SU-DHL-6 (cell line): Measurements from ENCODE around the gene CIAO3.

Source experiments
- H2AFZ ChIP-seq: fragments of 200-600 bp; sonication (generic); 2 replicates; pipeline ENCODE4 v1.6.1; 2014; ENCODE audit warnings: low read depth, mild to moderate bottlenecking, moderate library complexity, mixed read lengths, antibody characterized with exemption, low read length; ENCODE audit not compliant: severe bottlenecking
- H3F3A ChIP-seq: fragments of 200-600 bp; shearing (Covaris generic); 2 replicates; pipeline ENCODE4 v1.6.0; 2016; ENCODE audit warnings: antibody characterized with exemption, mild to moderate bottlenecking; ENCODE audit not compliant: insufficient read depth
- H3K27ac ChIP-seq: fragments of 200-600 bp; sonication (generic); 2 replicates; pipeline ENCODE4 v1.5.1; 2016; ENCODE audit warnings: low read depth, mild to moderate bottlenecking, low read length, moderate library complexity, mixed read lengths
- H3K27me3 ChIP-seq: fragments of 200-600 bp; sonication (generic), shearing (Covaris generic); 2 replicates; pipeline ENCODE4 v1.6.0; 2014; ENCODE audit warnings: mild to moderate bottlenecking, low read length
- H3K36me3 ChIP-seq: fragments of 200-600 bp; sonication (generic); 2 replicates; pipeline ENCODE4 v1.6.1; 2014; ENCODE audit warnings: mild to moderate bottlenecking, low read length, mixed read lengths
- H3K4me2 ChIP-seq: fragments of 300-600, 200-600 bp; shearing (Covaris generic), sonication (generic); 2 replicates; pipeline ENCODE4 v1.6.0; 2014; ENCODE audit warnings: low read length, low read depth, mild to moderate bottlenecking; ENCODE audit not compliant: poor library complexity, severe bottlenecking
- H3K4me3 ChIP-seq: fragments of 200-600 bp; sonication (generic); 2 replicates; pipeline ENCODE4 v1.5.1; 2014; ENCODE audit warnings: antibody characterized with exemption, low read length, mild to moderate bottlenecking, mixed read lengths; ENCODE audit not compliant: insufficient read depth, poor library complexity, severe bottlenecking
- H3K79me2 ChIP-seq: fragments of 200-600 bp; sonication (generic); 2 replicates; pipeline ENCODE4 v1.6.1; 2014; ENCODE audit warnings: mild to moderate bottlenecking, low read length, moderate library complexity; ENCODE audit not compliant: insufficient read depth
- H3K9ac ChIP-seq: fragments of 200-600 bp; sonication (generic); 2 replicates; pipeline ENCODE4 v1.7.0; 2014; ENCODE audit warnings: mild to moderate bottlenecking, low read length
- H3K9me2 ChIP-seq: fragments of 200-600 bp; sonication (generic); replicated peaks from 2 replicates; pipeline ENCODE4 v1.6.1; 2014; ENCODE audit warnings: low read length; ENCODE audit not compliant: insufficient read depth
- H3K9me3 ChIP-seq: fragments of 200-600 bp; sonication (generic); 2 replicates; pipeline ENCODE4 v1.6.1; 2014; ENCODE audit warnings: low read length, mixed read lengths; ENCODE audit not compliant: insufficient read depth
- H4K20me1 ChIP-seq: fragments of 200-600 bp; sonication (generic); 2 replicates; pipeline ENCODE4 v1.6.1; 2014; ENCODE audit warnings: low read depth, mild to moderate bottlenecking, antibody characterized with exemption, low read length, moderate library complexity, mixed read lengths
- EZH2phosphoT487 ChIP-seq: fragments of 200-600 bp; sonication (generic), shearing (Covaris generic); conservative IDR thresholded peaks from 2 replicates; pipeline ENCODE4 v1.6.1; 2018; ENCODE audit warnings: mild to moderate bottlenecking, antibody characterized with exemption, low read length, moderate library complexity, mixed read lengths
- TF ChIP-seq, protein P1 (sequence below): fragments of 200-600 bp; sonication (generic); IDR thresholded peaks from one replicate; pipeline ENCODE4 v1.5.1; 2017; ENCODE audit warnings: antibody characterized with exemption, mild to moderate bottlenecking, low read length, moderate library complexity; ENCODE audit not compliant: insufficient read depth, poor library complexity, severe bottlenecking

CIAO3 gene

DNA sequence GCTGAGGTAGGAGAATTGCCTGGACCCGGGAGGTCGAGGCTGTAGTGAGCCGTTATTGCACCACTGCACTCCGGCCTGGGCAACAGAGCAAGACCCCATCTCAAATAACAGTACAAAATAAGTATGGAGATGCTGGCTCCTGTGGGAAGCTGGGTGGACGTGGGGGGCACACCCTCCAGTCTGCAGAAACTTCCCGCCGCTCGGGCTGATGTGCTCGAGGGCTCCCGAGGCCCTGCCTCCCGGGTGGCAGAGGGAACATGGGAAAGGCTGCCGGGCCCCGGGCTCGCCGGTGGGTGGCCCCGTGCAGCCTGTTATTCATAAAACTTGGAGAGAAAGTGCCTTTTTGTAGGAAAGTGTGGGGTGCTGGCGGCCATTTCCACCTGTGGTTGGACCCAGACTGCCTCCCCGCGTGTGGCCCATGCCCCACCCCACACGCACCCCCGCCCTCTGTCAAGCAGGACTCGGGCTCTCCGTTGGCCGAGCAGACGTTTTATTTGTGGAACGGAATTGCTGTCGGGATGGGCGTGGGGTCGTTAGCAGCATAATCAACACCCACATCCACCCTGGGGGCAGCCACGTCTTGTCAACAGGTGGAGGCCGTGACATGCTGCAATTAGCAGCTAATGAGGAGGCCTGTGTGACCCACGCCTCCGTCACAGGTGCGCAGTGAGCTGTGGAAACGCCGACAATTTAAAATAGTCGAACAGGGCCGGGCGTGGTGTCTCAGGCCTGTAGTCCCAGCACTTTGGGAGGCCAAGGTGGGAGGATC is 7.4 kb upstream of the CIAO3 start:
- Histone ChIP-seq H3K4me3 (no peak overlapping the region), H2AFZ (no peak overlapping the region), H4K20me1 (no peaks in the 10 kb centered on the region), H3K79me2 (no peaks in the 10 kb centered on the region), H3K27ac (no peak overlapping the region), H3K36me3 (no peaks in the 10 kb centered on the region), H3F3A (no peaks in the 10 kb centered on the region), H3K9me3 (no peaks in the 10 kb centered on the region), H3K9ac (no peak overlapping the region), H3K9me2 (no peaks in the 10 kb centered on the region), H3K4me2 (no peak overlapping the region), H3K27me3 (no peaks in the 10 kb centered on the region)
- TF ChIP-seq, protein P1, sequence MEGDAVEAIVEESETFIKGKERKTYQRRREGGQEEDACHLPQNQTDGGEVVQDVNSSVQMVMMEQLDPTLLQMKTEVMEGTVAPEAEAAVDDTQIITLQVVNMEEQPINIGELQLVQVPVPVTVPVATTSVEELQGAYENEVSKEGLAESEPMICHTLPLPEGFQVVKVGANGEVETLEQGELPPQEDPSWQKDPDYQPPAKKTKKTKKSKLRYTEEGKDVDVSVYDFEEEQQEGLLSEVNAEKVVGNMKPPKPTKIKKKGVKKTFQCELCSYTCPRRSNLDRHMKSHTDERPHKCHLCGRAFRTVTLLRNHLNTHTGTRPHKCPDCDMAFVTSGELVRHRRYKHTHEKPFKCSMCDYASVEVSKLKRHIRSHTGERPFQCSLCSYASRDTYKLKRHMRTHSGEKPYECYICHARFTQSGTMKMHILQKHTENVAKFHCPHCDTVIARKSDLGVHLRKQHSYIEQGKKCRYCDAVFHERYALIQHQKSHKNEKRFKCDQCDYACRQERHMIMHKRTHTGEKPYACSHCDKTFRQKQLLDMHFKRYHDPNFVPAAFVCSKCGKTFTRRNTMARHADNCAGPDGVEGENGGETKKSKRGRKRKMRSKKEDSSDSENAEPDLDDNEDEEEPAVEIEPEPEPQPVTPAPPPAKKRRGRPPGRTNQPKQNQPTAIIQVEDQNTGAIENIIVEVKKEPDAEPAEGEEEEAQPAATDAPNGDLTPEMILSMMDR = no peak
- TF ChIP-seq EZH2phosphoT487 = no peak

DNA sequence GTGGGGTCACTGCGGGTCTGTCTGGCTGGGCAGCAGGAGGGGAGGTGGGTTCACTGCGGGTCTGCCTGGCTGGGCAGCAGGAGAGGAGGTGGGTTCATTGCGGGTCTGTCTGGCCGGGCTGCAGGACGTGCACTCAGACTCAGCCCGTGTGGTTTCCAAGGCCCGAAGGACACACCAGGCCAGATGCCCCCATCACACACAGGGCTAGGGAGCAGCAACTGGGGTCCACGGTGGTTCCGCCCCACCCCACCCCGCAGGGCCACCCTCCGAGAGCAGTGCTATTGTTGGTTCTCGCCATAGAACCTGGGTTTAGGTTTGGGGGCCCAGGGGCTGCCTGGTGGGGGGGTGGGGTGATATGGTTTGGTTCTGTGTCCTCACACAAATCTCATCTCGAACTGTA is 5.8 kb upstream of the CIAO3 start:
- H4K20me1 ChIP-seq = no peaks in the 10 kb centered on the region
- H3K36me3 ChIP-seq = no peaks in the 10 kb centered on the region
- H3K9me2 ChIP-seq = no peaks in the 10 kb centered on the region
- no peak overlapping the region for H3K4me3 ChIP-seq
- H3K27ac ChIP-seq = no peak overlapping the region
- no peak overlapping the region for H3K9ac ChIP-seq
- TF ChIP-seq, protein P1 = no peak
- TF ChIP-seq EZH2phosphoT487 = no peak
- H2AFZ ChIP-seq = no peak overlapping the region
- H3K4me2 ChIP-seq = no peak overlapping the region
- H3F3A ChIP-seq = no peaks in the 10 kb centered on the region
- H3K79me2 ChIP-seq = no peaks in the 10 kb centered on the region
- no peaks in the 10 kb centered on the region for H3K9me3 ChIP-seq
- no peaks in the 10 kb centered on the region for H3K27me3 ChIP-seq

DNA sequence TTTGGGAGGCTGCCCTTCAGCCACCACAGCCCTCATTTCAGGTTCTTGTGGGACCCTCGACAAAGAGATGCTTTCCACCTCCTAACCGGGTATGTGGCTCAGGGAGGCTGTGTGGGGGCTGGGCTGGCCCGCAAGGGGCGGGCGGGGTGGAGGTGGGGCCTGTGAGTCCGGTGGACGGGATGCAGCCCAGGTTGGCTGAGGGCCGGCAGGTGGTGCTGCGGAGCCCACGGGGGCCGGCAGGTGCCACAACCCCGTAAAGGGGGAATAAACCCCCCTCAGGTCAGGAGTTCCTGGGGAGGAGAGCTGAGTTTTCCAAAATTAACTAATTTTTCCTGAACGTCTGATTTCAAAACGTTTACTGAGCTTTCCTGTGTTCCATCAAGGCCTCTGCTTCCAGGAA is 4.9 kb upstream of the CIAO3 start:
- Histone ChIP-seq H3K9me3 (no peaks in the 10 kb centered on the region), H3K9me2 (no peaks in the 10 kb centered on the region), H3K4me2 (no peak overlapping the region), H3K27me3 (no peaks in the 10 kb centered on the region), H3K36me3 (no peaks in the 10 kb centered on the region), H4K20me1 (no peaks in the 10 kb centered on the region), H3K27ac (no peak overlapping the region), H3K79me2 (no peaks in the 10 kb centered on the region), H3K4me3 (no peak overlapping the region), H3F3A (no peaks in the 10 kb centered on the region), H2AFZ (no peak overlapping the region), H3K9ac (no peak overlapping the region)
- TF ChIP-seq, protein P1 = peak; percentile 19
- no peak for TF ChIP-seq EZH2phosphoT487
